GM18502 (cell line): Measurements from ENCODE around the gene BBS9.
A peak's percentile ranks its signal among the peaks of the same experiment; 100 is the strongest.
"Not testable (repeated sequence)": the region's sequence is repeated elsewhere in the genome, so short reads cannot be mapped to it uniquely, and the experiment has no call there.

ENCODE experiments used
- ATAC-seq: cut with Tn5 transposase; IDR thresholded peaks from one replicate; pipeline ENCODE4 v1.9.1; 2021; ENCODE audit warnings: mild to moderate bottlenecking; ENCODE audit not compliant: unreplicated experiment, poor library complexity

BBS9 gene

GRCh38 chr7:33128990-33129805, at the start of gene BBS9:
Gene BBS9 (plus strand): TSS chr7:33129564. CDS start chr7:33146253, 16,689 bp downstream.
- ATAC-seq, result peak; percentile 100

GRCh38 chr7:33079763-33080690, 49.3 kb upstream of the BBS9 start:
- no peak for ATAC-seq

- no peak for ATAC-seq
Measured at GRCh38 chr7:33087356-33087755, 42.0 kb upstream of the BBS9 start.

GRCh38 chr7:33087858-33088257, 41.5 kb upstream of the BBS9 start:
- no peak for ATAC-seq

- no peak for ATAC-seq
Measured at GRCh38 chr7:33089142-33089541, 40.2 kb upstream of the BBS9 start.

DNA sequence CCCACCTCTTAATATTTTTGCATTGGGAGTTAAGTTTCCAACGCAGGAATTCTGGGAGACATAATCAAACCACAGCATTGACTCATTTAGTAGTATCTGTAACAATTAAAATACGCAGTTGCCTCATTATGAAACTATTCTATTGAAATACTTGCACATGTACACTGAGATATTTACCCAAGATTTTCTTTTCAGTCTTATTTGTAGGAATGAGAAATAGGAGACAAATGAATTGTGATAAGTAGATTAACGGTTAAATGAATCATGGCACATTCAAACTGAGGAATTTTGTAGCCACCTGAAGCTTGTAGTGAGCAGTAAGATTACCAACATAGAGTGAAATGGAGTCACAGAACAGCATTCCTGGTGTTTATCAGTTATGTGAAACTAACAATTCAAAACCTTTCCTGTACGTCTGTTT, 38.2 kb upstream of the BBS9 start:
- ATAC-seq, result no peak

- no peak for ATAC-seq
Measured at GRCh38 chr7:33091641-33092191, 37.6 kb upstream of the BBS9 start.

DNA sequence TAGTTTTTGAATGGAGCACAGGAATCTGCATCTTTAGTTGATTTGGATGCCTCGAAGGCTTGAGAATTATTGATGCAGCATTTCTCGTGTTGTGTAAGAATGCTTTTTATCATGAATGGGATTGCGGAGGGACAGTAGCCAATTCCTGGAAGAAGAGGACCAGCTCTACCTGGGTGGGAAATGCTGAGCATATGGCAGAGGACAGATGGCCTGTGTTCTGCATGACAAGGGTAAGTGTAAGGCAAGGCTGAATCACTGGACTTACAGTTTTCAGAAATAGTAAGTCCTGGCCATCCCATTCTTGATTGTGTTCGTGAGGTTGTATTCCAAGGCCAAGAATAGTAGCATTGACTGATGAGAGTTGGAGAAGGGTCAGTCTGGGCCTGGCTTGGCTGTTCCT, 36.1 kb upstream of the BBS9 start:
- ATAC-seq, result no peak

DNA sequence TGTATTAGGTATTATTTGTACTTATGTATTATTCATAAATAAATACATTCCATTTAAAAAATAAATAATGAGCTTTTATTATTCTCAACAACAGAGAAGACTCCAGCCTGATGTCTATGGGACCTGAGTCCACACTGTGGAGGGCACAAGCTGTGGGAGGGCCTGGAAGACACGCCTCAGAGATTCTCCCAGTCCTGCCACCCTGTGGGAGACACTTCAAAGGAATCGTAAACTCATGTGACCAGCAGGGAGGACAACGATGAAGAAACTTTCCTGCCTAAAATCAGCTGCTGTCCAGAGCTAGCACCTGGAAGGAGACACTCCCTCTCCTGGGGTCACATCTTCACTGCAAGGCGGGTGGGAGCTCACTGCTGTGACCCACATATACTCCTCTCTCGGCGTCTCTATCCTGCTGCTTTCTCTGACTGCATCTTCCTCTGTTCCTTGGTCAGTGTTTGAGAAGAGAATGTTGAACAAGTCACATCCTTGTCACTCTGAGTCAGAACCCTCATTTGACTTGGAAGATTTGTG, 34.6 kb upstream of the BBS9 start:
- not testable (repeated sequence) for ATAC-seq

GRCh38 chr7:33099154-33099940, 30.0 kb upstream of the BBS9 start:
- ATAC-seq, result no peak

DNA sequence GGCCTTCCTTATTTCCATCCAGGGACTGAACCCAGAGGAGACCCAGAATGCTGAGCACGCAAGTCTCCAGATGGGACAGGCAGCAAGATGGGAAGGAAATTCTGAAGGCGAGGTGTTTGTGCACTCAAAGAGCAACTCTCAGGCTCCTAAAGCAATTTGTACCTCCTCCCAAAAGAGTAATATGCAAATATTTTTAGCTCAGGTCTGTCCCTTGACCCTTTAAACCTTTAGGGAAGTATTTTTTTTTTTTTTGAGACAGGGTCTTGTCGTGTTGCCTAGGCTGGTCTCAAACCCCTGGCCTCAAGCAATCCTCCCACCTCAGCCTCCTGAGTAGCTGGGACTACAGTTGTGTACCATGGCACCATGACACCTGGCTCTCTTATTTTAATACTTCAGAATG, 28.6 kb upstream of the BBS9 start:
- ATAC-seq, result no peak

DNA sequence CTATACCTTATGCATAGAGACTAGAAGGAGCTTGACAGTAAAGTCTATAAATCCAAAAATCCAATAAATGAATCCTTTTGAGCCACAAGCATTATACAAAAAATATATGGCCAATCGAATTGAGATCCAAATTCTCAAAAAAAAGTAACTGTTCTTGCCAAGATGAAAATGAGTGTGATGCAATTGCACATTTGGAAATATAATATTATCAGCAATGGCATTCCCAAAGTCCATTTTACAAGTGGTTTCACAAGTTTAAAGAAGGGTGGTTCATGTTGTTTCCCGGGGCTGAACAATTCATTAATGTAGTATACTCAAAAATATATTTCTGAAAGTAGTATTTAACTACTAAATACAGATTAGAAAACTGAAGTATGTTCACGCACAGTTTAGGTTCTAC, 27.5 kb upstream of the BBS9 start:
- ATAC-seq, result no peak

GRCh38 chr7:33107136-33108066, 22.0 kb upstream of the BBS9 start:
- peak; percentile 31 for ATAC-seq

DNA sequence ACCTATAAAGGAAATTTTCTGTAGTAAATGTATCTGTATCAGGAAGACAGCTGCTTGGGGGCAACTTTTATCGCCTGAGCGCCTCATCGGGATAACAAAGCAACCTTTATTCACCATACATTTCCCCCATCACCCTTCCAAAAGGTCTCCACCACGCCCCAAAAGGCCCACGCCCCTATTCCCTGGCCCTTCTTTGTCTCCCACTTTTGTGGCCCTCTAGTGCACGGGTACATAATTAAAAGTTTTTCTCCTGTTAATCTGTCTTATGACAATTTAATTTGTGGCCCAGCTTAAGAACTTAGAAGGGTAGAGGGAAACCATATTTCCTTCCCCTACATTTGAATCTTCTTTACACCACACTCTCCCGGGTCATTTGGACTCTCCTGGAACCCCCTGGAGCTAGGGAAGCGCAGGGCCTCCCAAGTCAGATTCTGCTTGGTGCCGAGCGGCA, 20.8 kb upstream of the BBS9 start:
- ATAC-seq, result peak; percentile 13

DNA sequence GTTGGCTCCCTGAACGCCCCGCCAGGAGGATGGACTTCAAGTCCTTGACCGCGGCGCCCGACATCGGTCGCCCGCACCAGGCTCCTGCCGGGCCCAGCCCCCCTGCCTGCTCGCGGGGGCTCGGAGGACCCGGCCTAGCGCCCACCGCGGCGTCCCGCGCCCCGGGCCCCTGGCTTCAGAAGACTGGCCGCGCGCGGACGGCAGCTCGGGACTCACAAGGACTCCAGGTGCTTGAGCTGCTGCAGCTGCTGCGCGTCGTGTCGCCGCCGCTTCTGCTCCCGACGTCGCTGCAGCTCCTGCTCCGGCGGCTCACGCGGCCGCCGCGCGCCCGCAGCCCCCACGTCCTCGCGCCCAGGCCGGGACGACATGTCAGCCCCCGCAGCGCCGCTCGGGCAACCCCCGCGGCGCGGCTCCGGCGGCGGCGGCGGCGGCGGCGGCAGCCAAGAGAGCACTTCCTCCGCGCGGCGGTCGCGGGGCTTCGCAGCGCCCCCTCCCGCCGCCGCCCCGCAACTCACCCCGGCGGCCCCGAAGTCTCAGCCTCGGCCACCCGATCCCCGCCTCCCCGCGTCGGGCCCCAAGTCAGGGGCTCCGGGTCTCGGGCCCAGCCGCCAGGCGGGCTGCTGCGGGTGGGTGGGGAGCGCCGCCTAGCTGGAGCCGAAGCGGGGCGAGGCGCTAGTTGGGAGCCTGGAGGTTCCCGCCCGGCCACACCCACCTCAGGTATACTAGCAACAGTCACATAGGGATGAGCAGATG, 20.2 kb upstream of the BBS9 start, which contains the start of gene RP9:
Gene RP9 (minus strand): TSS at position 400 of the 753 bp plus-strand sequence. CDS start 32 bp downstream, at position 368.
- ATAC-seq, result peak; percentile 88

DNA sequence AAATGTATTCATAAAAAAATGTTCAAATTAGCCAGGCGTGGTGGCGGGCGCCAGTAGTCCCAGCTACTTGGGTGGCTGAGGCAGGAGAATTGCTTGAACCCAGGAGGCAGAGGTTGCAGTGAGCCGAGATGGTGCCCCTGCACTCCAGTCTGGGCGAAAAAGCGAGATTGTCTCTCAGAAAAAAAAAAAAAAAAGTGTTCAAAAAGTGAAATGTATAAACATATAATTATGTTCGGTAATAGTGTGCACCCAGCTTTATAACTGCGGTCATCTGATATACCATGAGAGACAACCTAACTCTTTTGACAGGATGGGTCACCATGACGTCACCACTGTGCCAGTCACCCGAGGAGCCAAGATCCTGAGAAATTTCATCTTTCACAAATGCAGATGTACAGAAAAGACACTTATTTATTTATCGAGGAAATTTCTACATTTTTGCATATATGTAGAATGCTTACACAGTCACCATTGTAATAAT, 19.6 kb upstream of the BBS9 start:
- peak; percentile 2 for ATAC-seq

- no peak for ATAC-seq
Measured at GRCh38 chr7:33111614-33112013, 17.8 kb upstream of the BBS9 start.

GRCh38 chr7:33114976-33115375, 14.4 kb upstream of the BBS9 start:
- ATAC-seq, result no peak
